ENCODE data around the gene CLIP3.

GRCh38 chr19:36060430-36060829, 27.8 kb upstream of the CLIP3 start:
- TF ChIP-seq EZH2 (IDR thresholded peaks at IDR 0.05; ENCODE audit: insufficient read depth, poor library complexity, severe bottlenecking) (no peak), EZH2phosphoT487 (IDR thresholded peaks at IDR 0.05; ENCODE audit: insufficient read depth, low read depth) (no peak)
